Psoas muscle (tissue), 8 donors: ENCODE data around the gene SUSD2. TPM values are rescaled to one million over a fixed set of nuclear protein-coding genes. Genes with fewer than 3 reads are reported as not detected.

ENCODE experiments used
- ATAC-seq, 4 donors: fragments of 200-7000 bp; cut with Tn5 transposase; one replicate each; pipeline ENCODE4 v1.9.1; 2020; ENCODE audit warnings: moderate library complexity in 3 of 4, mild to moderate bottlenecking in 2 of 4
- DNase-seq, 2 donors: peaks; one replicate each; pipeline ENCODE4 v3.0.0-alpha.2; 2020
- H3K27ac ChIP-seq: fragments of 200-600 bp; one replicate; pipeline ENCODE4 v1.8.0; 2022
- H3K27me3 ChIP-seq, 3 donors: fragments of 200-600 bp in 1 of 3; one replicate each; pipeline versions ENCODE4 v1.6.1 to v1.8.0; 2013 to 2022; ENCODE audit warnings: low read length in 2 of 3, mild to moderate bottlenecking in 2 of 3, moderate library complexity in 1 of 3; ENCODE audit not compliant: insufficient read depth in 3 of 3
- H3K36me3 ChIP-seq, 2 donors: fragments of 200-600 bp in 1 of 2; one replicate each; pipeline versions ENCODE4 v1.6.1 to v1.8.0; 2013 to 2022; ENCODE audit warnings: low read depth in 1 of 2, mild to moderate bottlenecking in 1 of 2, moderate library complexity in 1 of 2; ENCODE audit not compliant: insufficient read depth in 1 of 2
- H3K4me1 ChIP-seq: fragments of 200-600 bp; one replicate; pipeline ENCODE4 v1.8.0; 2022
- H3K4me3 ChIP-seq: fragments of 200-600 bp; one replicate; pipeline ENCODE4 v1.8.0; 2022; ENCODE audit warnings: mild to moderate bottlenecking
- H3K9me3 ChIP-seq: fragments of 200-600 bp; one replicate; pipeline ENCODE4 v1.8.0; 2022
- WGBS, 3 donors: extraction: QIAGEN DNeasy Blood & Tissue Kit; methylation state at CpG; one replicate each; pipeline versions ENCODE4 v1.1.6 to v1.1.7; 2013; 5-methylcytosine and 5-hydroxymethylcytosine counted together
- intact Hi-C, 2 donors: fragments of 100-400 bp; cut with DNase I; formaldehyde crosslinking; loops; one replicate each; pipeline versions ENCODE4 v1.11.0 to v1.14.2; 2022
- polyA plus RNA-seq, 3 donors: library from polyadenylated mRNA; stranded (reverse); fragments of 200-250 nt; gene quantifications; one replicate each; pipeline ENCODE4 v1.2.3, GENCODE V29; 2013
- total RNA-seq, 4 donors: library from RNA; stranded (reverse); fragmentation: NEBNext Ultra II Directional in 2 of 4; extraction: Animal tissue kit (Norgen Biotek cat#: 25700) in 2 of 4; gene quantifications; one replicate each; pipeline versions ENCODE4 v1.2.1 to v1.2.4, GENCODE V29; 2021 to 2023
- TF ChIP-seq, protein P1 (sequence below): fragments of 200-600 bp; IDR thresholded peaks from one replicate; pipeline ENCODE4 v1.8.0; 2022; ENCODE audit warnings: antibody characterized with exemption
- donor health status: healthy with polysubstance abuse.
- donor health status: DM: no; HTN: no; CAD: no; lungs with moderate emphysema.
- donor health status: Bipolar disorder and iron deficiency.
- donor health status: healthy.
- donor health status: DM: yes; HTN: yes; CAD: no.
- donor health status: DM: no; HTN: no; CAD: no.
- donor health status: DM: no; HTN: no; CAD: no.
- donor health status: DM: yes; HTN: yes; CAD: no.

The SUSD2 gene
- total and polyA plus RNA-seq, 7 donors: 1.1 to 1.8 (median 1.3) TPM

- Histone ChIP-seq H3K9me3 (peaks cover 4% of the 10 kb centered on the region), H3K27ac (no peak overlapping the region), H3K4me1 (no peaks in the 10 kb centered on the region), H3K36me3 (no peaks in the 10 kb centered on the region), H3K27me3 (peaks cover 0 to 2% (median 0%) of the 10 kb centered on the region in 3 donors), H3K4me3 (no peak overlapping the region)
- DNase-seq (no peak), ATAC-seq (no peak)
- 100% methylated on average over 1 of the region's 1 CpG for whole genome bisulfite sequencing, 3 donors
- TF ChIP-seq, protein P1, sequence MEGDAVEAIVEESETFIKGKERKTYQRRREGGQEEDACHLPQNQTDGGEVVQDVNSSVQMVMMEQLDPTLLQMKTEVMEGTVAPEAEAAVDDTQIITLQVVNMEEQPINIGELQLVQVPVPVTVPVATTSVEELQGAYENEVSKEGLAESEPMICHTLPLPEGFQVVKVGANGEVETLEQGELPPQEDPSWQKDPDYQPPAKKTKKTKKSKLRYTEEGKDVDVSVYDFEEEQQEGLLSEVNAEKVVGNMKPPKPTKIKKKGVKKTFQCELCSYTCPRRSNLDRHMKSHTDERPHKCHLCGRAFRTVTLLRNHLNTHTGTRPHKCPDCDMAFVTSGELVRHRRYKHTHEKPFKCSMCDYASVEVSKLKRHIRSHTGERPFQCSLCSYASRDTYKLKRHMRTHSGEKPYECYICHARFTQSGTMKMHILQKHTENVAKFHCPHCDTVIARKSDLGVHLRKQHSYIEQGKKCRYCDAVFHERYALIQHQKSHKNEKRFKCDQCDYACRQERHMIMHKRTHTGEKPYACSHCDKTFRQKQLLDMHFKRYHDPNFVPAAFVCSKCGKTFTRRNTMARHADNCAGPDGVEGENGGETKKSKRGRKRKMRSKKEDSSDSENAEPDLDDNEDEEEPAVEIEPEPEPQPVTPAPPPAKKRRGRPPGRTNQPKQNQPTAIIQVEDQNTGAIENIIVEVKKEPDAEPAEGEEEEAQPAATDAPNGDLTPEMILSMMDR: no peak
- intact Hi-C loops: no loop called here
Measured at GRCh38 chr22:24224468-24224867, 43.2 kb downstream of the SUSD2 start.

- no peak for DNase-seq
- TF ChIP-seq, protein P1: no peak
- Histone ChIP-seq H3K36me3 (no peaks in the 10 kb centered on the region), H3K4me3 (no peak overlapping the region), H3K9me3 (peaks cover 4% of the 10 kb centered on the region), H3K27ac (no peak overlapping the region), H3K27me3 (peaks cover 0 to 2% (median 0%) of the 10 kb centered on the region in 3 donors), H3K4me1 (no peaks in the 10 kb centered on the region)
- WGBS, 3 donors: 84 to 90% (median 89%) methylated on average over 10 to 14 of the region's 14 CpGs
- intact Hi-C loops: no loop called here
- no peak for ATAC-seq
Measured at GRCh38 chr22:24225044-24225601, 43.8 kb downstream of the SUSD2 start.

DNA sequence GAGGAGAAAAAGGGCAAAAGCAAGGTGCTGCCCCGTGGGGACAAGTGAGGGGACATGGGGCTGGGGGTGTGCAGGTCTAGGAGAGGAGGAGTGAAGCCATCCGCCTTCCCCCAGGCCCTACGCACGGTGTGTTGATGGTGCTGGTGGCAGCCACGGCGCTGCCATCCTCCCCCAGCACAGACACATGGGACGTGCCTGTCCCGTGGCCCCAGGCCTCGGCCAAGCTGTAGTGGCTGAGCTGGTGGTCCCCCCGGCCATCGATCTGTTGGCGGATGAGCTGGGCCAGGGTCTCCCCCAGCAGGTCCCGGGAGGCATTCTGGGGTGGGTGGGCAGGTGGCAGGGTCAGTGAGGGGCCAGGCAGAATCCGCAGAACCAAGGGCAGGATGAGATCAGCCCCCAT is 44.7 kb downstream of the SUSD2 start:
- Histone ChIP-seq H3K27ac (no peak overlapping the region), H3K27me3 (peaks cover 0 to 2% (median 0%) of the 10 kb centered on the region in 3 donors), H3K36me3 (no peaks in the 10 kb centered on the region), H3K4me1 (no peaks in the 10 kb centered on the region), H3K9me3 (peaks cover 4% of the 10 kb centered on the region), H3K4me3 (no peak overlapping the region)
- WGBS, 3 donors: 94 to 95% (median 95%) methylated on average over 14 of the region's 14 CpGs
- TF ChIP-seq, protein P1: no peak
- ATAC-seq: no peak
- intact Hi-C loops: no loop called here
- DNase-seq: no peak

DNA sequence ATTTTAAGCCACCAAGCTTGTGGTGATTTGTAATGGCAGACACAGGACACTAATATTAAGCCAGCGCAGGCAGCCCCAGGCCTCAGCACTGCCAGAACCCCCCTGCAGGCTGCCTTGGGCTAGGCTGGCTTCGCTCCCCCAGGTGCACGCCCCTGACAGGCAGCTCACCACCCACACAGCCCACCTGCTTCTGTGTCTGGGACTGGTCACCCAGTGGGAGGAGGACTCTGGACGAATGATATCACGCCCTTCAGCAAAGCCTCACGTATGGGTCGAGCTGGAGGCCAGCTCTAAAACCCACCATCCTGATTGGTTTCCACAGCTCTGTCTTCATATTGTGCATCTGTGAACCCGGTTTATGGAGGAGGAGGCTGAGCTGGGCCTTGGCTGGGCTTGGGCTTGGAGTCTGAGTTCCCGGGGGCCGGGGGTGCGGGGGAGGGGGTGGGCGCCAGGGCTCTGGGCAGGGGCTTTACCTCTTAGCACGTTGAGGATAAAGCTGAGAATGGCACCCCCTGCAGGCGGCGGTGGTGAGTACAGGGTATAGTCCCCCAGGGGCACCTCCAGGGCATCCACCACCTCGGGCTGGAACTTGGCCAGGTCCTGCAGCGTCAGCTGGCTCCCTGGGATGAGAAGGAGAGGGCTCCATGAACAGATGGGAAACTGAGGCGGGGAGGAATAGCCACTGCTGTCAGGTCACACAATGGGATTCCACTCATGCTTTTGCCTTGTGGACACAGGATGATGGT is 49.8 kb downstream of the SUSD2 start:
- peaks cover 0 to 2% (median 0%) of the 10 kb centered on the region in 3 donors for H3K27me3 ChIP-seq
- ATAC-seq (no peak), DNase-seq (peak in 1 of 2 donors; percentile 65)
- H3K36me3 ChIP-seq: no peaks in the 10 kb centered on the region
- H3K4me1 ChIP-seq: no peaks in the 10 kb centered on the region
- H3K9me3 ChIP-seq: no peaks in the 10 kb centered on the region
- intact Hi-C loops: loop anchor here in 1 of 2 donors (5.0 kb wide), 1 partner anchor 44 kb away; no protein-coding TSS in a partner anchor
- 62 to 64% (median 63%) methylated on average over 17 to 18 of the region's 18 CpGs for WGBS, 3 donors
- H3K27ac ChIP-seq: no peak overlapping the region
- no peak overlapping the region for H3K4me3 ChIP-seq
- TF ChIP-seq, protein P1: no peak
